Measurements from ENCODE around the gene SPRY4. TPM values are rescaled to one million over a fixed set of nuclear protein-coding genes. Genes with fewer than 3 reads are reported as not detected.

The SPRY4 gene
- total RNA-seq, 2 donors from 2014 or later: 70.2 to 164 TPM

- no peaks in the 10 kb centered on the region for H3K9me3 ChIP-seq (ENCODE audit: control insufficient read depth, low read length)
- WGBS, 2 experiments (ENCODE audit: insufficient coverage in 1 of 2, insufficient read length in 1 of 2): 96% methylated on average over 2 of the region's 2 CpGs; no CpG with 5 or more reads in 1 of the 2 experiments
- H3K27me3 ChIP-seq (ENCODE audit: control insufficient read depth, insufficient read depth, low read length, poor library complexity, severe bottlenecking): no peaks in the 10 kb centered on the region
- no peaks in the 10 kb centered on the region for H3K27me3 Mint-ChIP-seq (ENCODE audit: insufficient read depth)
- H3K27ac ChIP-seq (ENCODE audit: low read depth, low read length): no peak overlapping the region
- H3K36me3 ChIP-seq (ENCODE audit: control insufficient read depth, insufficient read depth, low read length): peaks cover 79% of the 10 kb centered on the region
- H3K9me3 Mint-ChIP-seq: no peaks in the 10 kb centered on the region
- H3K4me1 Mint-ChIP-seq: peaks cover 68% of the 10 kb centered on the region
- TF ChIP-seq CTCF (conservative IDR thresholded peaks at IDR 0.05): no peak
- H3K36me3 Mint-ChIP-seq (ENCODE audit: low read depth): peaks cover 92% of the 10 kb centered on the region
- peaks cover 7% of the 10 kb centered on the region for H3K4me1 ChIP-seq (ENCODE audit: control insufficient read depth, insufficient read depth, low read length)
- peak overlapping the region; percentile 98 for H3K4me3 Mint-ChIP-seq
- H3K4me3 ChIP-seq (ENCODE audit: low read length): peak overlapping the region; percentile 96
- no peak for DNase-seq
- no peak overlapping the region for H3K9ac ChIP-seq (ENCODE audit: extremely low read depth, low read length, poor library complexity, severe bottlenecking)
- peak overlapping the region; percentile 61 for H3K27ac Mint-ChIP-seq
Measured at GRCh38 chr5:142319105-142319504, 5.7 kb downstream of the SPRY4 start.

GRCh38 chr5:142317753-142318152 lies 7.1 kb downstream of the SPRY4 start:
- no peak for DNase-seq
- Mint-ChIP-seq H3K27me3 (ENCODE audit: insufficient read depth) (no peaks in the 10 kb centered on the region), H3K4me3 (peak overlapping the region; percentile 98), H3K27ac (peak overlapping the region; percentile 78), H3K9me3 (no peaks in the 10 kb centered on the region), H3K36me3 (ENCODE audit: low read depth) (peaks cover 90% of the 10 kb centered on the region), H3K4me1 (peaks cover 79% of the 10 kb centered on the region)
- Histone ChIP-seq H3K4me3 (ENCODE audit: low read length) (peak overlapping the region; percentile 43), H3K9me3 (ENCODE audit: control insufficient read depth, low read length) (no peaks in the 10 kb centered on the region), H3K27me3 (ENCODE audit: control insufficient read depth, insufficient read depth, low read length, poor library complexity, severe bottlenecking) (no peaks in the 10 kb centered on the region), H3K36me3 (ENCODE audit: control insufficient read depth, insufficient read depth, low read length) (peaks cover 80% of the 10 kb centered on the region), H3K4me1 (ENCODE audit: control insufficient read depth, insufficient read depth, low read length) (peaks cover 12% of the 10 kb centered on the region), H3K9ac (ENCODE audit: extremely low read depth, low read length, poor library complexity, severe bottlenecking) (no peak overlapping the region), H3K27ac (ENCODE audit: low read depth, low read length) (no peak overlapping the region)
- peak; percentile 67 for TF ChIP-seq CTCF (conservative IDR thresholded peaks at IDR 0.05)
- 80 to 90% methylated on average over 2 to 5 of the region's 5 CpGs for WGBS, 2 experiments (ENCODE audit: insufficient coverage in 1 of 2, insufficient read length in 1 of 2)

GRCh38 chr5:142317173-142317572 lies 7.6 kb downstream of the SPRY4 start:
- no peaks in the 10 kb centered on the region for H3K9me3 Mint-ChIP-seq
- peaks cover 91% of the 10 kb centered on the region for H3K36me3 Mint-ChIP-seq (ENCODE audit: low read depth)
- 83 to 86% methylated on average over 5 of the region's 5 CpGs for WGBS, 2 experiments (ENCODE audit: insufficient coverage in 1 of 2, insufficient read length in 1 of 2)
- Histone ChIP-seq H3K27ac (ENCODE audit: low read depth, low read length) (no peak overlapping the region), H3K9ac (ENCODE audit: extremely low read depth, low read length, poor library complexity, severe bottlenecking) (no peak overlapping the region), H3K9me3 (ENCODE audit: control insufficient read depth, low read length) (no peaks in the 10 kb centered on the region), H3K27me3 (ENCODE audit: control insufficient read depth, insufficient read depth, low read length, poor library complexity, severe bottlenecking) (no peaks in the 10 kb centered on the region), H3K36me3 (ENCODE audit: control insufficient read depth, insufficient read depth, low read length) (peaks cover 82% of the 10 kb centered on the region), H3K4me3 (ENCODE audit: low read length) (peak overlapping the region; percentile 43), H3K4me1 (ENCODE audit: control insufficient read depth, insufficient read depth, low read length) (peaks cover 12% of the 10 kb centered on the region)
- no peaks in the 10 kb centered on the region for H3K27me3 Mint-ChIP-seq (ENCODE audit: insufficient read depth)
- H3K4me1 Mint-ChIP-seq: peaks cover 81% of the 10 kb centered on the region
- DNase-seq: no peak
- peak overlapping the region; percentile 98 for H3K4me3 Mint-ChIP-seq
- peak overlapping the region; percentile 78 for H3K27ac Mint-ChIP-seq
- no peak for TF ChIP-seq CTCF (conservative IDR thresholded peaks at IDR 0.05)
